Renal cortex interstitium (tissue), 11 donors: ENCODE data around the gene TMBIM1. TPM values are rescaled to one million over a fixed set of nuclear protein-coding genes. Genes with fewer than 3 reads are reported as not detected.
"Not testable (repeated sequence)": the region's sequence is repeated elsewhere in the genome, so short reads cannot be mapped to it uniquely, and the experiment has no call there.

ENCODE experiments used
- DNase-seq, 11 donors: peaks; one replicate each; pipeline ENCODE4 v3.0.0-alpha.2; 2013; ENCODE audit warnings: low read depth in 9 of 11, low spot score in 4 of 11; ENCODE audit errors: extremely low read depth in 1 of 11
- polyA plus RNA-seq, 3 donors: library from polyadenylated mRNA; unstranded; fragments of 120-200 nt; gene quantifications; one replicate each; pipeline ENCODE4 v1.2.1, GENCODE V29; 2013; ENCODE audit not compliant: insufficient read length in 3 of 3

TMBIM1 gene
- polyA plus RNA-seq, 3 donors = 80.7 to 94.1 (median 87.4) TPM

DNA sequence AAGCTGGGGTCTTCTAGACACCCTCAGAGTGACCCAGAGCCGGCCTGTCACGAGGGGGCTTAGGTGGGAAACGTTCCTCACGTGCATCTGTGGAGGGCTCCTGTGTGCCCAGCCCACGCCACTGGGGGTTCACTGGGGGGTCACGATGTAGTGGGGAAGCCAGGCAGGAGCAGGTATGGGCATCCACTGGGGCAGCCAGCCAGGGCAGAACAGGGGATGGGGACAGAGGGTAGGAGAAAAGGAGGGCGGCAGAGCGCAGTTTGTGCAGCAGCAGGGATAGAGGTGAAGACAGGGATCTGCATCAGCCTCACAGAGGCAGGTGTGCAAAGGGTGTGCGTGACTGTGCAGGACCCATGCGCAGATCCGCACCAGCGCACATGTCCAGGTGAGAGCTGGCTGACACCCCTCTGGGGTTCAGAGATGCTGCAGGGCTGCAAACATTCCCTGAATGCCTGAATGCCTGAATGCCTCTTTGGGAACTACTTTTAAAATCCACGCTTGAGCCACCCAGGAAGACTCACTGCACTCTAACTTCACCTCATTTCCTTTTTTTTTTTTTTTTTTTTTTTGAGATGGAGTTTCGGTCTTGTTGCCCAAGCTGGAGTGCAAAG is 11.9 kb downstream of the TMBIM1 start:
- DNase-seq = no peak

DNA sequence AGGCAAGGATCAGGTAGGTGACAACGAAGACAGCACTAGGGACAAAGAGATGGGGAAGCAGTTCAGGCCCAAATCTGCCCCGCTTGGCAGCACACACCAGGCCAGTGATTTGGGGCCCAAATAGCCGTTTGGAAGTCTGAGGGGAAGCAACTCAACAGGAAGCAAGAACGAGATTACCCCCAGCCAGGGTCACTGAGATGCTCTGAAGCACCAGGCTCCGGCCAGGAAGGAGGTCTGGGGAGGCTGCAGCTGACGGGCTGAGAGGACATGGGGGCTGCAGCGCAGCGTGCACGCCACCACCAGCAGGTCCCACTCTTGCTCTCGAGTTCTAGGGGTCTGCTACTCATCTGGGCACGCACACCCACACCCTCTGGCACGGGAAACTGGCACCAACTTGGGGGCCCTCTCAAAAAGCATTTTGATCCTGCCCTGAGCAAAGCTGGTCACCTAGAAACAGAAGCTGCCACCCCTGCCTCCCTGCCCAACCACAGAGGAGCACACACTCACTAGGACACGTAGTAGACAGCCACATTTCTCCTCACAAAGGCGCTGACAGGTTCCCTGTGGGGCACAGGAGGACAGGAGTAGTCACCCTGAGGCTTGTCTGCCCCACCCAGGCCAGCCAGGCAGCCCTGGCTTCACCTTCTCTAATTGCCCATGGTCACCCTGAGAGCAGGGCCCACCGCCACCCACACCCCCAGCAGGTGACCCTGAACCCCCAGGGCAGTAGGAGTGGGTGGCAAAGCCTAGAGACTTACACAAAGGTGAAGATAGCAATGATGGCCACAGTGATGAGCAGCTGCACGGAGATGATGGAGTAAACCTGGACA is 13.6 kb downstream of the TMBIM1 start:
- no peak for DNase-seq

DNA sequence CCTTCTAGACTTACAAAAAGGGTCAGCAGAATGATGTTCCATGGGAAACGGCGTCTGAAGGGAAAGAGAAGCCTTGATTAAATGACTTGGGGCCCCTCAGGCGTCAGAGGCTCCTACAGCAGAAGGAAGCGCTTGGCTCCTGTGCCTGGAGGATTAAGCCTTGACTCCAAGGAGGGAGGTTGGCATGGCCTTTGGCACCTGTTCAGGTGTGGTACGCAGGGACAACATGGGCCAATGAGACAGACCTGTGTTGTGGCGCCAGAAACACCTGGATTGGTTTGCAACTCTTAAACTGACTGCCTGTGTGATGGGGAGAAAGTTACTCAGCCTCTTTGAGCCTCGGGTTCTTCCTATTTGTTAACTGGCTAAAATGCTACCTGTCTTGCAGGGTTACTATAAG is 14.4 kb downstream of the TMBIM1 start:
- no peak for DNase-seq

DNA sequence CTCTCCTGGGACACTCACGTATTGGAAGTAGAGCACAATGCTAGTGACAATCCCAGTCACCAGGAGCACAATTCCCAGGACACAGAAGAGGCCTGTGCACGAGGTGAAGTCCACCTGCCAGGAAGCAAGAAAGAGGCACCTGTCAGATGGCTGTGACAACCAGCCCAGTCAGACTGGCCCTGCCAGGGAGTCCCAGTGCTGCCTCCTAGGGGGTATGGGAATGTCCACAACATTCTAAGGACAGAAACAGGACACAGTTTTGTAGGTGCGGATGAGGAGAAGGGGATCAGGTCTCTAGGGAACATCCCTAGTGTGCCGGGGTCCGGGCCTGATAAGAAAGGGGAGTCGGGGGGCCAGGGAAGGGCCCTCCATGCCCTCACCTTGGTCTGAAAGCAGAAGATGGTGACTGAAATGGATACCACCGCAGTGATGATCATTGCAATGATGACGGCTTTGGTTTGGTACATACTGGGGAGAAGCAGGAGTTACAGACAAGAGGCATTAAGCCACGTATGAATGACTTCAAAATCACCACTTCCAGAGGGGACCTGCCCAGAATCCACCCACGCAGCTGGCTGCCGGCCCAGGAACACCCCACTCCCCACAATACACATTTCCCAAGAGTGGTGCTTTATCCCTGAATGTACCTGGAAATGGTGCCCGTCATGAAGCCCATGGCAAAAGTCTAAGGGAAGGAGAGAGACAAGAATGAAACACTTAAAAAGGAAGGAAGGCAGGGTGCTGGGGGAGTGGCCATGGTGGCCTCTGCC is 15.1 kb downstream of the TMBIM1 start:
- DNase-seq = no peak

DNA sequence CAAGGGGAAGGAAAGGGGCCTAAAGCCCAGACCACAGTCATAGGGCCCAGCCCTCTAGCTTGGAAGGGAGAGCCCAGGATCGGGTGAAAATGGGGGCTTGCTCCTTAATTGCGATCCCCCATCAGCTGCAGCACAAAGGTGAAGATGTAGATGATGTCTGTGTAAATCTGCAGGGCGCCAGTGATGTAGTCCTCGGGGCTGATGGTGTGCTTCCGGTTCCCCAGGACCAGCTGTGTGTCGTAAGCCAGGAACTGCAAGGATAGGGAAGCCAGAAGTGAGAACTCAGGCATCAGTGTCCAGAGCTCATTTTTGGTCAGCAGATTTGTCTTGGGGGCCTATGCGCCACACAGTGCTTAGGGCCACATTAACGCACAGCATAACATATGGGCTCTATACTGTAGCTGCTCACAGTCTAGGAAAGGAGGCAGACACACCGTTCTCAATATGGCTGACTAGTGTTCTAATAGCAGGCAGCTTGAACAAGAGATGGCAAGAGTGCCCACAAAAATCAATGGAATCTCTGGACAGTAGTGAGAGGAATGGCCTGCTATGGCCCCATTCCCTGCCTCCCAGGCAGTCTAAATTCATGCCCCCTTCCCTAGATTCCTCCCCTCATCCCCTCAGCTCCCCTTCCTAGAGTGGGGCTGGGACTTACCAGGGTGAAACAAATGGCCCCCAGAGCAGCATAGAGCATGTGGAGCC is 16.8 kb downstream of the TMBIM1 start:
- no peak for DNase-seq

DNA sequence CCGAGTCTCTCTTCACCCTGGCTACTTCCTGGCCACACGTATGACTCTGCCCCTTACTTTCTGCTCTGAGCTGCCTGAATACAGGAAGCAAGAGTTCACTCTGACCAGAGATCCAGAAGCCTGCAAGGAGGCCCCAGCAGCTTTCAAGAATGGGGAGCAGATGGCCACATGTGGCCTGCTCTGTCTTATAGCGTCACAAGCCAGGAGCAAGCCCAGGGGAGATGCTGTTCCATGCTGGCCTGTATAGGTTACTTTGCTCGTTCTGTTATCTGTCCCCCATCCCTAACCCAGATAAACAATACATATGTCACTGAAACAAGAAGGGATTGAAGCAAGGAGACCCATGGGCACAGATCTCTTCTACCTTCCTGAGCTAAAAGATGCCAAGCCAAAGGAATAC is 17.7 kb downstream of the TMBIM1 start:
- no peak for DNase-seq

DNA sequence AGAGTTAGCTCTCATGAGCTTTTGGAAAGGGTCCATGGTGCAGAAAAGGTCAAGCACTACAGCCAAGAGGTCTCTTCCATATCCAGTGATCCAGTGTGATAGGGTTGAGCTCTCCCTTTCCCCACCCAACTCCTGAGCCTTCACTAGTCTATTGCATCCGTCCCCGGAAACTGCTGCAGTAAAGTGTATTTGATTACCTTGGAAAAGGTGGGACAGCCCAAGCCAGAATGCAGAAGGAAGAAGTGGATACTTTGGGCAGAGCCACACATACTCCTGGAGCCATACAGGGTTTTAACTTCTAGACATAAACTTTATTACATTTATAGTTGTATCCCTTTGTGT is 18.4 kb downstream of the TMBIM1 start:
- DNase-seq = no peak

DNA sequence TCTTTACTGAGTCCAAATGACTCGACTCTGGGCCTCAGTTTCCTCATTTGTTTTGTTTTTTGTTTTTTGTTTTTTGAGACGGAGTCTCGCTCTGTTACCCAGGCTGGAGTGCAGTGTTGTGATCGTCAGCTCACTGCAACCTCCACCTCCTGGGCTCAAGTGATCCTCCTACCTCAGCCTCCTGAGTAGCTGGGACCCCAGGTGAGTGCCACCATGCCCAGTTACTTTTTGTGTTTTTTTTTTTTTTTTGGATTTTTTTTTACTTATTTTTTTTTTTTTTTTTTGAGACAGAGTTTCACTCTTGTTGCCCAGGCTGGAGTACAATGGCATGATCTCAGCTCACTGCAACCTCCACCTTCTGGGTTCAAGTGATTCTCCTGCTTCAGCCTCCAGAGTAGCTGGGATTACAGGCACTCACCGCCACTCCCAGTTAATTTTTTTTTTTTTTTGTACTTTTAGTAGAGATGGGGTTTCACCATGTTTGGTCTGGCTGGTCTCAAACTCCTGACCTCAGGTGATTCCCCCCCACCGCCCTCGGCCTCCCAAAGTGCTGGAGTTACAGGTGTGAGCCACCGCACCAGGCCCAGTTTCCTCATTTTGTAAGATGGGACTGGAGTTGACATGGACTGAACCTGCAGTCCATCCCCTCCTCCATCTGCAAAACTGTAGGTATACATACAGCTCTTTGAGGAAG is 18.9 kb downstream of the TMBIM1 start:
- DNase-seq = not testable (repeated sequence)

DNA sequence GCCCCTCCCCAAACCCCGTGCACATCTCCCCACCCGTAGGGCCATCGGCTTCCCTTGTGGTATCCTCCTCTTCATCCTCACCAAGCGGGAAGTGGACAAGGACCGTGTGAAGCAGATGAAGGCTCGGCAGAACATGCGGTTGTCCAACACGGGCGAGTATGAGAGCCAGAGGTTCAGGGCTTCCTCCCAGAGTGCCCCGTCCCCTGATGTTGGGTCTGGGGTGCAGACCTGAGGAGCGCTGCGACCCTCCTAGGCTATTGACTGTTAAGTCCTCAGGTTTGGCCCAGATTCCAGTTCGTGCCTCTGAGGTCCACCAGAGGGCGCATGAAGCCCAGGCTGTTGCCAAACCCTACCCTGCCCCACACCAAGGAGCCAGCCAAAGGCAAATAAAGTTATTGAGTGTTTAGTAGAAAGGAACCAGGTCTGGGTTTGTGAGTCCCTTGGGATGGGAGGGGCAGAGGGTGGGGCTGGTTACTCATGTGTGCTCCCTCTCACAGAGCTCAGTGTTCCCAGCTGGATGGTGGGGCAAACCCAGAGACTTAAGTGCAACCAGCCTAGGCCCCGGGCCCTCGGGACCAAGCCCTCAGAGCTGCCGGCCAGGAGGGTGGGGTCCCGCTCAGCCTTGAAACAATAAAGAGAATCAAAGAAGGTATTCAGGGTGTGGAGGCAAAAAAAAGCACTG is 19.6 kb downstream of the TMBIM1 start:
- DNase-seq = peak in 6 of 11 donors; percentile 63 to 79 (median 69)

DNA sequence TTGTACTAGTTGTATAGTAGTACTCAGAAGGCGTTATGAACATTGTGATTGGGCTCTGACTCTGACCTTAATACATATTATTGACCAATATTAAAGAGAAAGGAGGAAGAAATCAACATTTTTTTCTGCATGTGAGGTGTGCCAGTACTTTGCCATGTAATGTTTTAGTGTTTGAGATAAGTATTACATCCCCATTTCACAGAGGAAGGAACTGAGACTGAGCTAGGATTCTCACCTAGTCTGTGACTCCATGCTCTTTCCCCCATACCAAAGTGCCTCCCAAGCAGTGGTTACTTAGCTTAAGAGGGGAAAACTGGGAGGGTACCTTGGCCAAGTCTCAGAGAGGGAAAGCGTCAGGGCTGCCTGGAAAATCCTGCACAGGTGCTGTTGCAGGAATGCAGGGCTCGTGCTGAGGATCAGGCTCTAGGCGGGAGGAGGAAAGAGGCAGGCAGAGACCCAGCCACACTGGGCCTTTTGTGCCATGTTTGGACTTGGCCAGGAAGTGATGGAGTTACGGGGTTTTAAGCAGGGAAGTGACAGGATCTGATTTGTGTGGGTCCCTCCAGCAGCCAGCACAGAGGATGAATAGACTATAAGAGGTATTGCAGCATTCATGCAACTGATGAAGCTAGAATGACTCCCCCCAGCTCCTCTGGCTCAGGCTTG is 20.3 kb downstream of the TMBIM1 start:
- no peak for DNase-seq

DNA sequence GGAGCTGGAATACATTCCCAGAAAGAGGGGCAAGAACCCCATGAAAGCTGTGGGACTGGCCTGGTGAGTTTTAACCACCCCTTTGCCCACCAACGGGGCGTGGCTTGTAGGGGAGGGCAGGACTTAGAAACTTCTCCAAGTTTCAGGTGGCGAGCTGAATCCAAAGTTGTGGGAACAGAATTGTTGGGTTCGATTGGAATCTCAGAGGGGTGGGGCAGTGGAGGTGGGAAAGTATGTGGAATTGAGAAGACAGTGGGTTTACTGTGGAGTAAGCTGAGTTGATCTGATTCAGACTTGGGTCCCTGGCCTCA is 20.9 kb downstream of the TMBIM1 start:
- no peak for DNase-seq

DNA sequence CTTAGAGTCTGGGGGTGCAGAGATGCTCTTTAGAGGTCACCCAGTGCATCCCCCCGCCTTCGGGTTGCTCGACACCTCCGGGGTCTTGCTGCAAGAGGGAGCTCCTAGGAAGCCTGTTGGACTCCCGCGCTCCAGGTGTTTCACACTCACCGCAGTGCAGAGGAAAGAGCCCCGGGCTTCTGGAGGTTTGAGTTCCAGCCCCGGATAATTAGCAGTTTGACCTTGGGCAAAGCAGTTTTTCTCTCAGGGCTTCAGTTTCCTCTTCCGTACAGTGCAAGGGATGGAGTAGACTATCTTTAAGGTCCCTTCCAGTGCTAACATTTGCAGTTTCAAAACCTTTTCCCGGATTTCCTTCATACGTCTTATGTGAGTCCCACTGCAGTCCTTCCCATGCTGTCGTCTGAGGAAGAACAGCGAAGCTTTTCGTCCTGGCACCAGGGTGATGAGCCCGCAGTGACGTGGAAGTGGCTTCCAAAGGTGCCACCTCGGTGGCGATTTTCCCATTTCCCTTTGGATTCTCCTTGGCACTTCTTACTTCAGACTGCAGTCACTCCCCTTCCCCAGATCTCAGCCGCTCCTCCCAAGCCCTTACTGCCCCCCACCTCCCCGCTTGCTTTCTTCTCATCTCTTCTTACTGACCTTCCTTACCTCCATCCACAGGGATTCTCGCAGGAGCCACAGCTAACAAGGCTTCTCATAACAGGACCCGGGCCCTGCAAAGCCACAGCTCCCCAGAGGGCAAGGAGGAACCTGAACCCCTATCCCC is 21.4 kb downstream of the TMBIM1 start:
- no peak for DNase-seq

DNA sequence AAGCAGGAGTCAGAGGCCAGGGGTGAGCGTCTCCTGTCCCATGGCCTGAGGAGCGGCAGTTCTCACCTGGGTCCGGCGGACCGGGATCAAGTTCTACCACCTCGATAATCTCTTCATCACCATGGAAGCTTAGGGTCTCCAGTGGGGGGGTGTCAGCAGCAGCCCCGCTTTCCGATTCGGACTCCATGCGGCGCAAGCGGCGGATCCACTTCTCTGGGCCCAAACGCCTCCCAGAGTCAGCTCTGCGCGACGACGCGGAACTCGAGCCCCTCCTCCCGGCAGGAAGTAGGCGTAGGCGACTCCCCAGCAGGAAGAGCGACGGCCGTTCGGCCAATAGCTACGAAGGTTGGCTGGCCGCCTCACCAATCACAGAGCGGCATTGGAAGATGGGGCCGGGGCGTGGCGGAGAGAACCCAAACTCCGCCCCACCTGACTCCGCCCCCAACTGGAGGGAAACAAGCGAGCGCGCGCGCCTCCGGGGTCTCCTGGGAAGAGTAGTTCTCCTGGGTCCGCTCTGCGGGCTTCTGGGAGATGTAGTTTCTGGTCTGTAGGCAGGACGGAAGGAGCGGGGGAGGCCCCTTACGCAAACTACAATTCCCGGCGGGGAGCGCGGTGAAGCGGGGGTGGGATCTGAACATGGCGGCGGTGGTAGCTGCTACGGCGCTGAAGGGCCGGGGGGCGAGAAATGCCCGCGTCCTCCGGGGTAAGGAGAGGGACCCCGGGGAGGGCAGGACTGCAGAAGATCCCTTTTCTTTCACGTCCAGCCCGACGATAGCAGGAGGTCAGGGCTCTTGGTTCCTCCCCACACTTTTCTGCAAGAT is 22.2 kb downstream of the TMBIM1 start, which contains the start of the genes AAMP and PNKD:
Gene AAMP (minus strand): TSS at position 238 of the 821 bp plus-strand sequence. CDS start 51 bp downstream, at position 187.
Gene PNKD (plus strand): TSS at position 620 of the 821 bp plus-strand sequence. CDS start 17 bp downstream, at position 637.
- peak; percentile 99 to 100 (median 100) for DNase-seq

DNA sequence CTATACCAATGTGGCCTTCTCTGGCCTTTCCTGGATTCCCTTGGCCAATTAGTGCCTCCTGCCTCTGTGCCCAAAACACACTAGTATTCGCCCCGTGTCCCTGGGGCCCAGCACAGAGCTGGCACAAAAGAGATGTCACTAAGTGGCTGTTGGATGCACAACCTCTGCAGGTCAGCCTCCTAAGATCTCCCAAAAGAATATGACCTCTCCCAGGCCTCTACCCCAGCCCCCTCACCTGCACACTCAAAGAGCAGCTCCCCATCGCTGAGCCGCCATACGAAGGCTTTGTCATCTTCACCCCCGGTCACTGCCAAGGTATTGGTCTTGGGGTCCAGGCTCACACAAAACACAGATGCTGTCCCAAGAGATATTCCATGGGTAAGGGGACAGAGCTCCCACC is 25.0 kb downstream of the TMBIM1 start:
- DNase-seq = no peak

DNA sequence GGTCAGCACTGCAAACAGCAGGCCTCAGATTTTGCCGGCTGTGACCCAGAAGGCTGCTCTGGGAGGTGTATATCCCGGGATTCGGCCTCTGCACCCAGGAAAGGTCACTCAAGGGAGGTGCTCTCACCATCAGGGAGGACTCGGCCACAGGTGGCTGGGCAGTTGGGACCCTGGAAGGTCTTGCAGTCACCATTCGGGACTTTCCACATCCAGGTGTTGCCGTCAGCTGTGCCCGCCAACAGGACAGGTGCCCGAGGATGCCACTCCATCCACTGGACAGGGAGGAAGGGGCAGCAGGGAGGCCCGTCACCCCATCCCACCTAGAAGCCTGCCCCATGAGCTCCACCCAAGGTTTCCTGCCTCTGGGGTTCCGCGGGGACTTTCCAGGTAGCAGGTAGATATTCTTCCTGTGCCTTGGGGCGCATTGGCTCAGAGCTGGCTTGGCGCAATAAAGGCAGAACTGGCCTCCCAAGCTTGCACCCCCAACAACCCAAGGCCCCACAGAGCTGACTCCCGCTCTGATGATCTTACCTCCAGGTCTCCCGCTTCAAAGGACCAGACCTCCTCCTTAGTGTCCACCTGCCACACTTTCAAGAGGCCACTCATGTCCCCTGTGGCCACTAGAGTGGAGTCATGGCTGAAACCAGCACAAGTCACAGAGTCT is 25.9 kb downstream of the TMBIM1 start:
- no peak for DNase-seq

DNA sequence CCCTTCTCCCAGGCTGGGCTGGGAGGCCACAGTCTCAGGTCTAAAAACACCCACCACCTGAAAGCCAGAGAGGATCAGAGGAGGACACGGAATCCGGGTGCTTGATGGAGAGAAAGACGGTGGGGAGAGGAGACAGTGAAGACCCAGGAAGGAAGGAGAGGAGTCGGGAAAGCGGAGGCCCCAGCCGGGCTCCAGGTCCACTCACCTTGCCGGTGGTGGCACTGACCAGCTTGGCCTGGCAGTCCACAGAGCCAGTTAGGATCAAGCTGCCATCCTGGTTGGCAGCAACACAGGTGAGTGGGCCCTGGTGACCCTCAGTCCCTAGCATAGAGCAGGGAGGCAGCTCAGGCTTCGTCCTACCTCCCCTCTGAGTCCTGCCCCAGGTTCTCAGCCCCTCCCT is 26.7 kb downstream of the TMBIM1 start:
- no peak for DNase-seq
